ENCODE data around the gene ZMIZ1.

ZMIZ1 gene

GRCh38 chr10:79289801-79290200, 221.0 kb downstream of the ZMIZ1 start:
- TF ChIP-seq REST (IDR thresholded peaks at IDR 0.05; ENCODE audit: insufficient read depth in 1 of 2, low read depth in 2 of 2, low read length in 2 of 2) (no peak), FOXP2 (optimal IDR thresholded peaks at IDR 0.05; ENCODE audit: borderline replicate concordance, extremely low read depth, extremely low read length, insufficient read depth) (no peak), SIN3A (IDR thresholded peaks at IDR 0.05; ENCODE audit: borderline replicate concordance, insufficient read depth, low read length) (no peak), POLR2AphosphoS5 (IDR thresholded peaks at IDR 0.05; ENCODE audit: low read depth, low read length) (no peak)

GRCh38 chr10:79292026-79292766, 223.4 kb downstream of the ZMIZ1 start:
- TF ChIP-seq TAF1 (IDR thresholded peaks at IDR 0.05; ENCODE audit: borderline replicate concordance, insufficient read depth, low read length) = no peak
- no peak for TF ChIP-seq SIN3A (IDR thresholded peaks at IDR 0.05; ENCODE audit: borderline replicate concordance, insufficient read depth, low read length)
- TF ChIP-seq FOXP2 (optimal IDR thresholded peaks at IDR 0.05; ENCODE audit: borderline replicate concordance, extremely low read depth, extremely low read length, insufficient read depth) = no peak
- TF ChIP-seq POLR2AphosphoS5 (IDR thresholded peaks at IDR 0.05; ENCODE audit: low read depth, low read length) = no peak
- TF ChIP-seq REST (IDR thresholded peaks at IDR 0.05; ENCODE audit: insufficient read depth in 1 of 2, low read depth in 2 of 2, low read length in 2 of 2) = no peak

DNA sequence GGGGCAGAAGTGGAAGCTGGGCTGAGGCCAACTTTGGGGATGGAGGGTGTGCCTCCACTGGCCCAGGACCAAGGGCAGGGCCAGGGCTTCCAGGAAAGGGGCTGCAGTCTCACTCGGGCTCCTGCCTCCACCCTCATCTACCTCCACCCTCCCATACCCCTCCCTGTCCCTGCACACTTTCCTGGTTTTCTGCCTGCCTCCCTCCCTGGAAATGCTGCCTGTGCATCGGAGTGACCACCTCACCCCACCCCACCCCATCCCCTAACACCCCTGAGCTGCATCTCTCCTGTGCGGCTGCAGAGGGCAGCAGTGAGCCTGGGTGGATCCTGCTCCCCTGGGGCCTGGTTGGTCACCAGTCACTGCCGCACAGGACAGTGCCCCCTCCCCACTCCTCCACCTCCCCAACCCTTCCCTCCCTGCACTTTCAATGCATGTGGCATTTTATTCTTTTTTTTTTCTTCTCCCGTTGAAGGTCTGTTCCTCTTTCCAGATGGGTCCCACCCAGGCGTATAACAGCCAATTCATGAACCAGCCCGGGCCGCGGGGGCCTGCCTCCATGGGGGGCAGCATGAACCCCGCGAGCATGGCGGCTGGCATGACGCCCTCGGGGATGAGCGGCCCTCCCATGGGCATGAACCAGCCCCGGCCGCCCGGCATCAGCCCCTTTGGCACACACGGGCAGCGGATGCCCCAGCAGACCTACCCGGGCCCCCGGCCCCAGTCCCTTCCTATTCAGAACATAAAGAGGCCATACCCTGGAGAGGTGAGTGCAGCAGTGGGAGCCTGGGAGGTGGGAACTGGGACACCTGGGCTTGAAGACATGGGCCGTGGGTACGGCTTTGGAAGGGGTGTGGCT, 224.4 kb downstream of the ZMIZ1 start:
- TF ChIP-seq REST (IDR thresholded peaks at IDR 0.05; ENCODE audit: insufficient read depth in 1 of 2, low read depth in 2 of 2, low read length in 2 of 2) = no peak

GRCh38 chr10:79293841-79294581, 225.2 kb downstream of the ZMIZ1 start:
- TF ChIP-seq REST (IDR thresholded peaks at IDR 0.05; ENCODE audit: insufficient read depth in 1 of 2, low read depth in 2 of 2, low read length in 2 of 2) = no peak
- no peak for TF ChIP-seq FOXP2 (optimal IDR thresholded peaks at IDR 0.05; ENCODE audit: borderline replicate concordance, extremely low read depth, extremely low read length, insufficient read depth)
- no peak for TF ChIP-seq TAF1 (IDR thresholded peaks at IDR 0.05; ENCODE audit: borderline replicate concordance, insufficient read depth, low read length)
- no peak for TF ChIP-seq POLR2AphosphoS5 (IDR thresholded peaks at IDR 0.05; ENCODE audit: low read depth, low read length)
- TF ChIP-seq SIN3A (IDR thresholded peaks at IDR 0.05; ENCODE audit: borderline replicate concordance, insufficient read depth, low read length) = no peak
